B cell (primary cell): ENCODE measurements around the gene CFB. TPM values are rescaled to one million over a fixed set of nuclear protein-coding genes. Genes with fewer than 3 reads are reported as not detected.

Experiments used
- ATAC-seq: fragments of 200-7000 bp; cut with Tn5 transposase; one replicate; pipeline ENCODE4 v1.10.0; 2021; ENCODE audit warnings: low read depth, mild to moderate bottlenecking, moderate number of reproducible peaks, moderate library complexity
- CTCF ChIA-PET: fragments of 350-600 bp; sonication (Branson Sonifier 250); formaldehyde crosslinking; loops from one replicate; lab custom pipeline; 2021; ENCODE audit warnings: antibody characterized with exemption, inconsistent platforms; lab: Charles Lee
- POLR2A ChIA-PET: fragments of 350-600 bp; sonication (Branson Sonifier 250); formaldehyde crosslinking; loops from one replicate; lab custom pipeline; 2021; ENCODE audit warnings: antibody characterized with exemption; lab: Charles Lee
- DNase-seq: peaks from one replicate; pipeline ENCODE4 v3.0.0; 2013
- H2AFZ ChIP-seq: 2 replicates; pipeline ENCODE4 v1.6.1; 2012; ENCODE audit warnings: mild to moderate bottlenecking, low read depth, low read length; ENCODE audit not compliant: insufficient read depth, poor library complexity, severe bottlenecking
- H3K27ac ChIP-seq, 2 donors: 1 replicate in 1 of 2; 2 replicates in 1 of 2; pipeline ENCODE4 v1.5.1; 2012 to 2013; ENCODE audit warnings: low read length in 2 of 2, mild to moderate bottlenecking in 2 of 2, moderate library complexity in 1 of 2
- H3K27me3 ChIP-seq, 4 experiments: fragments of 200-600 bp in 1 of 4; sonication (generic) in 1 of 4; replicated peaks in 1 of 4; 1 replicate in 2 of 4; 2 replicates in 2 of 4; pipeline versions ENCODE4 v1.6.1 to v1.7.0; 2013 to 2016; ENCODE audit warnings: low read length in 3 of 4, mild to moderate bottlenecking in 2 of 4, mixed read lengths in 1 of 4, moderate library complexity in 1 of 4; ENCODE audit not compliant: insufficient read depth in 4 of 4, control insufficient read depth in 3 of 4; ENCODE audit errors: control extremely low read depth in 1 of 4
- H3K36me3 ChIP-seq, 2 experiments: replicated peaks in 1 of 2; 1 replicate in 1 of 2; 2 replicates in 1 of 2; pipeline versions ENCODE4 v1.6.1 to v1.7.1; 2013; ENCODE audit warnings: low read length in 1 of 2; ENCODE audit not compliant: insufficient read depth in 2 of 2, control insufficient read depth in 1 of 2; ENCODE audit errors: control extremely low read depth in 1 of 2, extremely low read depth in 1 of 2
- H3K4me1 ChIP-seq, 2 donors: fragments of 200-600 bp in 1 of 2; sonication (generic) in 1 of 2; 1 replicate in 1 of 2; 2 replicates in 1 of 2; pipeline versions ENCODE4 v1.5.1 to v1.6.1; 2013 to 2017; ENCODE audit warnings: low read length in 2 of 2; ENCODE audit not compliant: control insufficient read depth in 2 of 2, insufficient read depth in 2 of 2
- H3K4me2 ChIP-seq: replicated peaks from 2 replicates; pipeline ENCODE3; 2012; ENCODE audit warnings: mild to moderate bottlenecking, low read depth, low read length; ENCODE audit not compliant: poor library complexity, severe bottlenecking
- H3K4me3 ChIP-seq, 5 experiments: fragments of 200-600 bp in 1 of 5; sonication (generic) in 1 of 5; 1 replicate in 3 of 5; 2 replicates in 2 of 5; pipeline versions ENCODE4 v1.5.1 to v1.7.0; 2011 to 2016; ENCODE audit warnings: low read length in 4 of 5, mild to moderate bottlenecking in 4 of 5, low read depth in 2 of 5, control low read depth in 1 of 5, moderate library complexity in 1 of 5; ENCODE audit not compliant: insufficient read depth in 1 of 5; ENCODE audit errors: control extremely low read depth in 1 of 5, extremely low read depth in 1 of 5
- H3K79me2 ChIP-seq: fragments of 200-600 bp; sonication (generic); one replicate; pipeline ENCODE4 v1.6.0; 2016; ENCODE audit warnings: low read length; ENCODE audit not compliant: control insufficient read depth, insufficient read depth
- H3K9ac ChIP-seq: fragments of 200-600 bp; sonication (generic); 2 replicates; pipeline ENCODE4 v1.6.1; 2017; ENCODE audit warnings: mild to moderate bottlenecking, low read length, moderate library complexity
- H3K9me3 ChIP-seq, 3 donors: one replicate each; pipeline versions ENCODE4 v1.6.1 to v1.7.1; 2013; ENCODE audit warnings: low read length in 2 of 3; ENCODE audit not compliant: control insufficient read depth in 2 of 3, insufficient read depth in 1 of 3; ENCODE audit errors: control extremely low read depth in 1 of 3
- H4K20me1 ChIP-seq: 2 replicates; pipeline ENCODE4 v1.6.0; 2012; ENCODE audit warnings: mild to moderate bottlenecking, low read length; ENCODE audit not compliant: insufficient read depth, control insufficient read depth, poor library complexity, severe bottlenecking
- H3K27ac Mint-ChIP-seq: one replicate; pipeline ENCODE4 v1.8.0; 2021; ENCODE audit warnings: mixed read lengths
- H3K27me3 Mint-ChIP-seq: one replicate; pipeline ENCODE4 v1.8.0; 2021; ENCODE audit warnings: mixed read lengths
- H3K4me1 Mint-ChIP-seq: one replicate; pipeline ENCODE4 v1.8.0; 2021; ENCODE audit warnings: mixed read lengths
- H3K4me3 Mint-ChIP-seq: one replicate; pipeline ENCODE4 v1.8.0; 2021; ENCODE audit warnings: mixed read lengths
- H3K9me3 Mint-ChIP-seq: one replicate; pipeline ENCODE4 v1.8.0; 2022; ENCODE audit warnings: mixed read lengths; ENCODE audit not compliant: insufficient read depth
- EZH2 ChIP-seq: IDR thresholded peaks from 2 replicates; pipeline ENCODE4 v1.6.1; 2012; ENCODE audit warnings: borderline replicate concordance, low read depth, mild to moderate bottlenecking, moderate library complexity, low read length; ENCODE audit not compliant: insufficient read depth, poor library complexity, severe bottlenecking
- whole genome bisulfite sequencing: methylation state at CpG from one replicate; pipeline ENCODE4 v1.1.5; 2013; ENCODE audit warnings: missing lambda C conversion rate; ENCODE audit not compliant: insufficient coverage; 5-methylcytosine and 5-hydroxymethylcytosine counted together
- intact Hi-C: fragments of 100-400 bp; cut with micrococcal nuclease; formaldehyde crosslinking; loops from one replicate; pipeline ENCODE4 v1.10.0; 2022
- polyA plus RNA-seq: library from polyadenylated mRNA; depleted of rRNA; stranded (reverse); fragments of >200 nt; gene quantifications from 2 replicates; pipeline ENCODE4 v1.2.3, GENCODE V29; 2012
- total RNA-seq, 2 donors: library from RNA; stranded (reverse); fragments of 120-200 nt in 1 of 2; gene quantifications; 1 replicate in 1 of 2; 2 replicates in 1 of 2; pipeline versions ENCODE4 v1.2.3 to v1.2.4, GENCODE V29; 2013 to 2022
- TF ChIP-seq, protein P1 (sequence below): fragments of 200-600 bp; IDR thresholded peaks from one replicate; pipeline ENCODE4 v1.8.0; 2022; ENCODE audit warnings: antibody characterized with exemption, mild to moderate bottlenecking

CFB gene
- total and polyA plus RNA-seq, 2 donors (not counting 1 experiment from before 2014, with no cell fraction given): not detected

DNA sequence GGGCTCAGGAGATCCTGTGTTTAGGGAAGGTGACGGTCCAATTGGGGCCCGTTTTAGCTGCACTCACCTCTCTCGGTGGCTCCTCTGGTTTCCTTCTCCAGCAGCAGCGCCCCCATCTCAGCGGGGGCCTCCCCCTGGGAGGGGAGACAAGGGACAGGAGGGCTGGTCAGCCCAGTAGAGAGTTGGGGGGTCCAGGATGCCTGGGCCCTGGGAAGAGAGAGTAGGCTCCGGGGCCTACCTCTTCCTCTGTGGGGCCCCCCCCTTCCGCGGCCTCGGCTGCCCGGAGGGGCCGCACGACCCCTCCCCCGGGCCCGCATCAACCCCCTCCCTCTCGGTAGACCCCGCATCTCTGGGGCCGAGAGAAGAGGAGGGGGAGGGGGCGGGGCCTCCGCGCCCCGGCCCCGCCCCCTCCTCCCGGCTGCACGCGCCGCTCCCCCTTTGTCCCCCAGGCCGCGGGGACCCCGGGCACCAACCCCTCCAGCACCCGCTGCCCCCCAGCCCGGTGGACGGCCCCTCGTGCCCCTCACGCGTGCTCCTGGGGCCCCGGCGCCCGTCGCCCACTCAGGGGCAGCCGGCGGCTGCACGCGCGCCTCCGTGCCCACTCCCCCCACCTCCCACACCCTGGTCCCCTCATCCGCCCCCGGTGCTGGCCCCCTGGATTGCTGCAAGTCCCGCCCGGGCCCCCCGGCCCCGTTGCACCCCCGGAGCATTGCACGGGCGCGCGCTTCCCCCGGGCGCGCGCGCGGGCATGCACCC is 48.9 kb upstream of the CFB start:
- 4% methylated on average over 35 of the region's 62 CpGs for WGBS
- TF ChIP-seq, protein P1, sequence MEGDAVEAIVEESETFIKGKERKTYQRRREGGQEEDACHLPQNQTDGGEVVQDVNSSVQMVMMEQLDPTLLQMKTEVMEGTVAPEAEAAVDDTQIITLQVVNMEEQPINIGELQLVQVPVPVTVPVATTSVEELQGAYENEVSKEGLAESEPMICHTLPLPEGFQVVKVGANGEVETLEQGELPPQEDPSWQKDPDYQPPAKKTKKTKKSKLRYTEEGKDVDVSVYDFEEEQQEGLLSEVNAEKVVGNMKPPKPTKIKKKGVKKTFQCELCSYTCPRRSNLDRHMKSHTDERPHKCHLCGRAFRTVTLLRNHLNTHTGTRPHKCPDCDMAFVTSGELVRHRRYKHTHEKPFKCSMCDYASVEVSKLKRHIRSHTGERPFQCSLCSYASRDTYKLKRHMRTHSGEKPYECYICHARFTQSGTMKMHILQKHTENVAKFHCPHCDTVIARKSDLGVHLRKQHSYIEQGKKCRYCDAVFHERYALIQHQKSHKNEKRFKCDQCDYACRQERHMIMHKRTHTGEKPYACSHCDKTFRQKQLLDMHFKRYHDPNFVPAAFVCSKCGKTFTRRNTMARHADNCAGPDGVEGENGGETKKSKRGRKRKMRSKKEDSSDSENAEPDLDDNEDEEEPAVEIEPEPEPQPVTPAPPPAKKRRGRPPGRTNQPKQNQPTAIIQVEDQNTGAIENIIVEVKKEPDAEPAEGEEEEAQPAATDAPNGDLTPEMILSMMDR: no peak
- no peak for TF ChIP-seq EZH2
- CTCF ChIA-PET: interaction anchor here (1.1 to 1.3 kb wide), 2 partner anchors 61 to 64 kb away, joined by 3 to 5 read pairs; no protein-coding TSS in a partner anchor

More for the DNA sequence above, 48.9 kb upstream of the CFB start:
- H3K36me3 ChIP-seq: peaks cover 0 to 17% of the 10 kb centered on the region in 2 experiments
- ATAC-seq (peak; percentile 4), DNase-seq (no peak)
- no peaks in the 10 kb centered on the region for H3K9me3 ChIP-seq
- H3K27me3 Mint-ChIP-seq: no peaks in the 10 kb centered on the region
- peak overlapping the region in 4 of 5 experiments; percentile 80 to 100 (median 91) for H3K4me3 ChIP-seq
- H4K20me1 ChIP-seq: no peaks in the 10 kb centered on the region
- H3K4me3 Mint-ChIP-seq: peak overlapping the region; percentile 82
- POLR2A ChIA-PET: interaction anchor here (0.6 to 1.7 kb wide), 4 partner anchors 11 to 738 kb away, joined by 3 to 9 read pairs (median 6); partner anchors contain the start of genes DDAH2 and DXO
- H3K27ac ChIP-seq: peak overlapping the region; percentile 63 to 78
- peaks cover 9 to 25% of the 10 kb centered on the region in 2 donors for H3K4me1 ChIP-seq
- H3K4me1 Mint-ChIP-seq: peaks cover 31% of the 10 kb centered on the region
- H3K9ac ChIP-seq: peak overlapping the region; percentile 95
- H3K27ac Mint-ChIP-seq: peak overlapping the region; percentile 87
- peak overlapping the region; percentile 96 for H3K4me2 ChIP-seq
- H3K27me3 ChIP-seq: no peaks in the 10 kb centered on the region
- H2AFZ ChIP-seq: peak overlapping the region; percentile 99
- peaks cover 4% of the 10 kb centered on the region for H3K79me2 ChIP-seq
- H3K9me3 Mint-ChIP-seq: no peaks in the 10 kb centered on the region
- intact Hi-C loops: loop anchor here (1.0 to 5.0 kb wide), 7 partner anchors 34 to 350 kb away; partner anchors contain the start of genes ATP6V1G2, BAG6, CLIC1 and NFKBIL1
